Lung (tissue), 12 donors: ENCODE results near the gene CPED1. TPM values are rescaled to one million over a fixed set of nuclear protein-coding genes. Genes with fewer than 3 reads are reported as not detected.

Experiments
- ATAC-seq: fragments of 200-7000 bp; cut with Tn5 transposase; one replicate; pipeline ENCODE4 v1.9.1; 2020; ENCODE audit warnings: moderate number of reproducible peaks; ENCODE audit not compliant: insufficient read depth, low FRiP score
- DNase-seq, 3 donors: peaks; one replicate each; pipeline ENCODE4 v3.0.0-alpha.2; 2013 to 2017
- H3K27ac ChIP-seq, 2 donors: one replicate each; pipeline ENCODE4 v1.5.1; 2013; ENCODE audit warnings: mild to moderate bottlenecking in 2 of 2, moderate library complexity in 2 of 2, control low read depth in 1 of 2, inconsistent platforms in 1 of 2, low read depth in 1 of 2, low read length in 1 of 2
- H3K27me3 ChIP-seq, 3 donors: one replicate each; pipeline ENCODE4 v1.5.1; 2013; ENCODE audit warnings: low read length in 2 of 3; ENCODE audit not compliant: control insufficient read depth in 3 of 3, insufficient read depth in 3 of 3
- H3K36me3 ChIP-seq, 4 donors: one replicate each; pipeline ENCODE4 v1.5.1; 2013; ENCODE audit warnings: low read length in 4 of 4, mild to moderate bottlenecking in 1 of 4, moderate library complexity in 1 of 4; ENCODE audit not compliant: control insufficient read depth in 4 of 4, insufficient read depth in 4 of 4
- H3K4me1 ChIP-seq, 5 donors: one replicate each; pipeline ENCODE4 v1.5.1; 2013; ENCODE audit warnings: low read length in 5 of 5, mild to moderate bottlenecking in 2 of 5, moderate library complexity in 1 of 5; ENCODE audit not compliant: control insufficient read depth in 5 of 5, insufficient read depth in 5 of 5
- H3K4me3 ChIP-seq: one replicate; pipeline ENCODE4 v1.5.1; 2013; ENCODE audit warnings: mild to moderate bottlenecking, control low read depth, moderate library complexity
- H3K9ac ChIP-seq, 2 donors: one replicate each; pipeline ENCODE4 v1.5.1; 2013; ENCODE audit warnings: low read length in 2 of 2, control low read depth in 1 of 2; ENCODE audit not compliant: insufficient read depth in 1 of 2
- H3K9me3 ChIP-seq, 4 donors: one replicate each; pipeline ENCODE4 v1.5.1; 2013; ENCODE audit warnings: low read length in 3 of 4, mild to moderate bottlenecking in 1 of 4, moderate library complexity in 1 of 4; ENCODE audit not compliant: control insufficient read depth in 4 of 4, insufficient read depth in 3 of 4
- WGBS, 2 donors: extraction: QIAGEN DNeasy Blood & Tissue Kit; methylation state at CpG; one replicate each; pipeline ENCODE4 v1.1.7; 2013; 5-methylcytosine and 5-hydroxymethylcytosine counted together
- polyA plus RNA-seq, 2 donors: library from polyadenylated mRNA; stranded (reverse); fragments of 200-250 nt; gene quantifications; one replicate each; pipeline ENCODE4 v1.2.1, GENCODE V29; 2013
- total RNA-seq, 2 donors: library from RNA; depleted of rRNA in 1 of 2; stranded (reverse); fragments of >200 nt in 1 of 2; gene quantifications; one replicate each; pipeline ENCODE4 v1.2.1, GENCODE V29; 2014 to 2021
- TF ChIP-seq, protein P1 (sequence below): IDR thresholded peaks from 2 replicates; pipeline ENCODE4 v1.5.1; 2012; ENCODE audit warnings: mild to moderate bottlenecking; ENCODE audit errors: control extremely low read depth, extremely low read depth
- donor health status: control.
- donor health status: control.
- donor health status: Bipolar disorder and iron deficiency.
- donor health status: healthy.
- donor health status: DM: yes; HTN: yes; CAD: no.

Gene CPED1
- total and polyA plus RNA-seq, 4 donors: 1.8 to 32.3 (median 7.4) TPM

DNA sequence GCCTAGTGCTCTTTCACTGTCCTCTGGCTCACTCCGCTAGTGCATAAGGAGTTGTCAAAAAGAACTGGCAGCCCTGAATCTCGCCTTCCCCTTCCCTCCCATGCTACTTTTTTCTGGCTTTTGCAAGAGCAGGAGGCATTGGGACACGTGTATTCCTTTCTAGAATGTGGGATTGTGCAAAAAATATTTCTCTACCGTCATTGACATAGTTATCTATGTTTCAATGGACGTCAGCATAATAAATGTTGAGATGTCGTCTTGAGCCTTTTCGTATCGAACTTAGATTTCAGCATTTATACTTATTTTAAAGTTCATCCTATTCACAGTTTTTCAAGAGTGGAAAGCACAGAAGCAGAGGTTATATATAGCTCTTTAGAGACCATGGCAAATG, 37.2 kb upstream of the CPED1 start:
- Histone ChIP-seq H3K4me1 (peaks cover 0 to 16% (median 0%) of the 10 kb centered on the region in 5 donors), H3K27me3 (no peaks in the 10 kb centered on the region), H3K9me3 (no peaks in the 10 kb centered on the region), H3K4me3 (peak overlapping the region; percentile 57), H3K36me3 (peaks cover 2 to 23% (median 7%) of the 10 kb centered on the region in 4 donors), H3K27ac (peak overlapping the region; percentile 86 to 100), H3K9ac (peak overlapping the region; percentile 43 to 97)
- DNase-seq (no peak), ATAC-seq (no peak)
- TF ChIP-seq, protein P1, sequence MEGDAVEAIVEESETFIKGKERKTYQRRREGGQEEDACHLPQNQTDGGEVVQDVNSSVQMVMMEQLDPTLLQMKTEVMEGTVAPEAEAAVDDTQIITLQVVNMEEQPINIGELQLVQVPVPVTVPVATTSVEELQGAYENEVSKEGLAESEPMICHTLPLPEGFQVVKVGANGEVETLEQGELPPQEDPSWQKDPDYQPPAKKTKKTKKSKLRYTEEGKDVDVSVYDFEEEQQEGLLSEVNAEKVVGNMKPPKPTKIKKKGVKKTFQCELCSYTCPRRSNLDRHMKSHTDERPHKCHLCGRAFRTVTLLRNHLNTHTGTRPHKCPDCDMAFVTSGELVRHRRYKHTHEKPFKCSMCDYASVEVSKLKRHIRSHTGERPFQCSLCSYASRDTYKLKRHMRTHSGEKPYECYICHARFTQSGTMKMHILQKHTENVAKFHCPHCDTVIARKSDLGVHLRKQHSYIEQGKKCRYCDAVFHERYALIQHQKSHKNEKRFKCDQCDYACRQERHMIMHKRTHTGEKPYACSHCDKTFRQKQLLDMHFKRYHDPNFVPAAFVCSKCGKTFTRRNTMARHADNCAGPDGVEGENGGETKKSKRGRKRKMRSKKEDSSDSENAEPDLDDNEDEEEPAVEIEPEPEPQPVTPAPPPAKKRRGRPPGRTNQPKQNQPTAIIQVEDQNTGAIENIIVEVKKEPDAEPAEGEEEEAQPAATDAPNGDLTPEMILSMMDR: no peak
- WGBS, 2 donors: 7 to 15% methylated on average over 8 of the region's 8 CpGs

DNA sequence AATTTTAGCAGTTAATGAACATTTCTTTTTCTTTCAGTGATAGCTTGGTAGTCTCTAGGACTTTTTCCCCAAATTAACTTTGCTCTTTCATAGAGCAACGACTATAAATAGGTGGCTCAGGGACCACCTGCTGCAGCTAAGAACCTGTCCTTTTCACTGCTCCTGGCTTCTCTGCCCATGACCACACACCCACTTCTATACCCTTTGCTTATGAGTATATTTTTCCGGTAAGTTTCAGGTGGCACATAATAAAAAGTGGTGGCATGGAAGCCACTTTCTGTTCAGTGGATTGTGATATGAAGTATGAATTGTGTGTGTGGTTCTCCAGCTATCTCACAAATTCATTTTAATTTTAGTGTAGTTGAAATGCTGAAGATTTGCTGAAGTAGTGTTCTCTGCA, 36.7 kb upstream of the CPED1 start:
- WGBS, 2 donors: 74 to 76% methylated on average over 2 of the region's 2 CpGs
- peak overlapping the region in 1 of 2 donors; percentile 97 for H3K9ac ChIP-seq
- H3K27ac ChIP-seq: no peak overlapping the region
- H3K4me3 ChIP-seq: no peak overlapping the region
- H3K4me1 ChIP-seq: peaks cover 0 to 16% (median 0%) of the 10 kb centered on the region in 5 donors
- no peaks in the 10 kb centered on the region for H3K27me3 ChIP-seq
- ATAC-seq (no peak), DNase-seq (peak in 1 of 3 donors; percentile 6)
- H3K9me3 ChIP-seq: no peaks in the 10 kb centered on the region
- TF ChIP-seq, protein P1: no peak
- H3K36me3 ChIP-seq: peaks cover 2 to 25% (median 7%) of the 10 kb centered on the region in 4 donors

DNA sequence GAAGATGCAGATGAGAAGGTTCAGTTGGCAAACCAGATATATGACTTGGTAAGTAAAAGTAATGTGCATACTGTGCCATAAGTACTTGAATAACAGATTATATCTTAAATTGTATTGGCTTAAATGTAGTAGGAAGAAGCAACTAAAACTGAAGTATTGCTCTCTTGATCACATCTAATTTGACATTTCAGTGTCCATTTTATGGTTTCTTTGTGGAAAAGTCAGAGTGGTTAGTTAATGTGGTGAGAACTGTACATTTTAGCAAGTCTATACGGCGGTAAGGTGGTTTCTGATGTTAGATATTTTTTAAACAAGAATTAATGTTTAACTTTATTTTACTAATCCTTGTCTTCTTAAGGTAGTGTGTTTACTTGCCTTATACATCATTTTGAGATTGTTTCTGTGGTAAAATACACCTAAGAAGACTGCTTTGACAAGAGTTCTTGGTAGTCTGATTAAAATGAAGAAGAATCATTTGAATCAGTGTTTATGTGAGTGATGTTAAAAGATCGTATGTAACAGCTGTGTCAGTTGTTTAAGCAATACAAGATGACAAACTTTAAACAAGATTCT, 32.8 kb upstream of the CPED1 start:
- ATAC-seq: no peak

More for the DNA sequence above, 32.8 kb upstream of the CPED1 start:
- WGBS, 2 donors: 83 to 91% methylated on average over 3 of the region's 3 CpGs
- Histone ChIP-seq H3K27ac (no peak overlapping the region), H3K27me3 (no peaks in the 10 kb centered on the region), H3K9ac (no peak overlapping the region), H3K9me3 (no peaks in the 10 kb centered on the region), H3K4me3 (no peak overlapping the region), H3K4me1 (peaks cover 0 to 10% (median 0%) of the 10 kb centered on the region in 5 donors), H3K36me3 (peaks cover 7 to 28% (median 8%) of the 10 kb centered on the region in 4 donors)
- TF ChIP-seq, protein P1: no peak
- DNase-seq: no peak
